Measurements from ENCODE around the gene HIRA. TPM values are rescaled to one million over a fixed set of nuclear protein-coding genes. Genes with fewer than 3 reads are reported as not detected.

Gene HIRA
- total and polyA plus RNA-seq, 9 of the 15 experiments (the other 6 are each of a cell fraction or from before 2014, with no cell fraction given): 0.96 to 132 (median 58.4) TPM

- TF ChIP-seq, protein P1, sequence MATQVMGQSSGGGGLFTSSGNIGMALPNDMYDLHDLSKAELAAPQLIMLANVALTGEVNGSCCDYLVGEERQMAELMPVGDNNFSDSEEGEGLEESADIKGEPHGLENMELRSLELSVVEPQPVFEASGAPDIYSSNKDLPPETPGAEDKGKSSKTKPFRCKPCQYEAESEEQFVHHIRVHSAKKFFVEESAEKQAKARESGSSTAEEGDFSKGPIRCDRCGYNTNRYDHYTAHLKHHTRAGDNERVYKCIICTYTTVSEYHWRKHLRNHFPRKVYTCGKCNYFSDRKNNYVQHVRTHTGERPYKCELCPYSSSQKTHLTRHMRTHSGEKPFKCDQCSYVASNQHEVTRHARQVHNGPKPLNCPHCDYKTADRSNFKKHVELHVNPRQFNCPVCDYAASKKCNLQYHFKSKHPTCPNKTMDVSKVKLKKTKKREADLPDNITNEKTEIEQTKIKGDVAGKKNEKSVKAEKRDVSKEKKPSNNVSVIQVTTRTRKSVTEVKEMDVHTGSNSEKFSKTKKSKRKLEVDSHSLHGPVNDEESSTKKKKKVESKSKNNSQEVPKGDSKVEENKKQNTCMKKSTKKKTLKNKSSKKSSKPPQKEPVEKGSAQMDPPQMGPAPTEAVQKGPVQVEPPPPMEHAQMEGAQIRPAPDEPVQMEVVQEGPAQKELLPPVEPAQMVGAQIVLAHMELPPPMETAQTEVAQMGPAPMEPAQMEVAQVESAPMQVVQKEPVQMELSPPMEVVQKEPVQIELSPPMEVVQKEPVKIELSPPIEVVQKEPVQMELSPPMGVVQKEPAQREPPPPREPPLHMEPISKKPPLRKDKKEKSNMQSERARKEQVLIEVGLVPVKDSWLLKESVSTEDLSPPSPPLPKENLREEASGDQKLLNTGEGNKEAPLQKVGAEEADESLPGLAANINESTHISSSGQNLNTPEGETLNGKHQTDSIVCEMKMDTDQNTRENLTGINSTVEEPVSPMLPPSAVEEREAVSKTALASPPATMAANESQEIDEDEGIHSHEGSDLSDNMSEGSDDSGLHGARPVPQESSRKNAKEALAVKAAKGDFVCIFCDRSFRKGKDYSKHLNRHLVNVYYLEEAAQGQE (IDR thresholded peaks at IDR 0.05; ENCODE audit: borderline replicate concordance): peak; percentile 42
- TF ChIP-seq, protein P1 (CRISPR knock-in tag; IDR thresholded peaks at IDR 0.05; ENCODE audit: low read depth): peak; percentile 90
- no peak for TF ChIP-seq GATA2 (CRISPR knock-in tag; IDR thresholded peaks at IDR 0.05)
- 0 out of 2 replicates have a peak, but pooled peaks have one; percentile 2 for TF ChIP-seq ZNF609 (CRISPR knock-in tag; IDR thresholded peaks at IDR 0.05; ENCODE audit: borderline replicate concordance)
- TF ChIP-seq NONO (IDR thresholded peaks at IDR 0.05; ENCODE audit: low read depth in 2 of 2, low read length in 1 of 2): peak in 1 of 2 experiments; percentile 96; a peak in 2 of 4 replicates
- peak; percentile 50; the same call in 1 of the 2 replicates for TF ChIP-seq TRIM28 (IDR thresholded peaks at IDR 0.05)
- no peak for TF ChIP-seq KAT8 (IDR thresholded peaks at IDR 0.05; ENCODE audit: low read depth)
- no peak; the same call in 1 of the 2 replicates for TF ChIP-seq MCM2 (IDR thresholded peaks at IDR 0.05; ENCODE audit: low read depth)
- TF ChIP-seq HSF4 (CRISPR knock-in tag; IDR thresholded peaks at IDR 0.05; ENCODE audit: borderline replicate concordance): peak; percentile 78
- TF ChIP-seq MYC (IDR thresholded peaks at IDR 0.05; ENCODE audit: low read depth, low read length): no peak
- peak; percentile 13; the same call in 1 of the 2 replicates for TF ChIP-seq MYC (CRISPR knock-in tag; IDR thresholded peaks at IDR 0.05; ENCODE audit: borderline replicate concordance, low read depth)
- TF ChIP-seq, protein P2, sequence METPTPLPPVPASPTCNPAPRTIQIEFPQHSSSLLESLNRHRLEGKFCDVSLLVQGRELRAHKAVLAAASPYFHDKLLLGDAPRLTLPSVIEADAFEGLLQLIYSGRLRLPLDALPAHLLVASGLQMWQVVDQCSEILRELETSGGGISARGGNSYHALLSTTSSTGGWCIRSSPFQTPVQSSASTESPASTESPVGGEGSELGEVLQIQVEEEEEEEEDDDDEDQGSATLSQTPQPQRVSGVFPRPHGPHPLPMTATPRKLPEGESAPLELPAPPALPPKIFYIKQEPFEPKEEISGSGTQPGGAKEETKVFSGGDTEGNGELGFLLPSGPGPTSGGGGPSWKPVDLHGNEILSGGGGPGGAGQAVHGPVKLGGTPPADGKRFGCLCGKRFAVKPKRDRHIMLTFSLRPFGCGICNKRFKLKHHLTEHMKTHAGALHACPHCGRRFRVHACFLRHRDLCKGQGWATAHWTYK (CRISPR knock-in tag; IDR thresholded peaks at IDR 0.05): peak; percentile 91; the same call in 1 of the 2 replicates
- peak; percentile 8 for TF ChIP-seq HNRNPLL (IDR thresholded peaks at IDR 0.05; ENCODE audit: low read depth, low read length, poor library complexity, severe bottlenecking)
- no peak for TF ChIP-seq FOXK1 (CRISPR knock-in tag; IDR thresholded peaks at IDR 0.05; ENCODE audit: borderline replicate concordance)
These were observed 140.3 kb downstream of the HIRA start (continued) for GRCh38 chr22:19291218-19291579.
